LNCaP clone FGC (cell line): ENCODE measurements around the gene BORCS8.

Experiments
- DNase-seq: peaks from one replicate; pipeline ENCODE4 v3.0.0-alpha.2; 2011; ENCODE audit warnings: low read depth
- H3K4me3 ChIP-seq: 2 replicates; pipeline ENCODE4 v1.5.1; 2011; ENCODE audit warnings: mild to moderate bottlenecking, low read depth, low read length, control low read depth
- TF ChIP-seq, protein P1 (sequence below): IDR thresholded peaks from 2 replicates; pipeline ENCODE4 v1.5.1; 2012; ENCODE audit warnings: mild to moderate bottlenecking; ENCODE audit not compliant: control insufficient read depth, insufficient read depth; ENCODE audit errors: extremely low read depth

Gene BORCS8

GRCh38 chr19:19214159-19214490 lies 22.2 kb upstream of the BORCS8 start:
- TF ChIP-seq, protein P1, sequence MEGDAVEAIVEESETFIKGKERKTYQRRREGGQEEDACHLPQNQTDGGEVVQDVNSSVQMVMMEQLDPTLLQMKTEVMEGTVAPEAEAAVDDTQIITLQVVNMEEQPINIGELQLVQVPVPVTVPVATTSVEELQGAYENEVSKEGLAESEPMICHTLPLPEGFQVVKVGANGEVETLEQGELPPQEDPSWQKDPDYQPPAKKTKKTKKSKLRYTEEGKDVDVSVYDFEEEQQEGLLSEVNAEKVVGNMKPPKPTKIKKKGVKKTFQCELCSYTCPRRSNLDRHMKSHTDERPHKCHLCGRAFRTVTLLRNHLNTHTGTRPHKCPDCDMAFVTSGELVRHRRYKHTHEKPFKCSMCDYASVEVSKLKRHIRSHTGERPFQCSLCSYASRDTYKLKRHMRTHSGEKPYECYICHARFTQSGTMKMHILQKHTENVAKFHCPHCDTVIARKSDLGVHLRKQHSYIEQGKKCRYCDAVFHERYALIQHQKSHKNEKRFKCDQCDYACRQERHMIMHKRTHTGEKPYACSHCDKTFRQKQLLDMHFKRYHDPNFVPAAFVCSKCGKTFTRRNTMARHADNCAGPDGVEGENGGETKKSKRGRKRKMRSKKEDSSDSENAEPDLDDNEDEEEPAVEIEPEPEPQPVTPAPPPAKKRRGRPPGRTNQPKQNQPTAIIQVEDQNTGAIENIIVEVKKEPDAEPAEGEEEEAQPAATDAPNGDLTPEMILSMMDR, result no peak
- no peak overlapping the region for H3K4me3 ChIP-seq
- no peak for DNase-seq

- TF ChIP-seq, protein P1, result no peak
- no peak for DNase-seq
- H3K4me3 ChIP-seq, result no peak overlapping the region
Measured at GRCh38 chr19:19213426-19214158, 21.6 kb upstream of the BORCS8 start.

DNA sequence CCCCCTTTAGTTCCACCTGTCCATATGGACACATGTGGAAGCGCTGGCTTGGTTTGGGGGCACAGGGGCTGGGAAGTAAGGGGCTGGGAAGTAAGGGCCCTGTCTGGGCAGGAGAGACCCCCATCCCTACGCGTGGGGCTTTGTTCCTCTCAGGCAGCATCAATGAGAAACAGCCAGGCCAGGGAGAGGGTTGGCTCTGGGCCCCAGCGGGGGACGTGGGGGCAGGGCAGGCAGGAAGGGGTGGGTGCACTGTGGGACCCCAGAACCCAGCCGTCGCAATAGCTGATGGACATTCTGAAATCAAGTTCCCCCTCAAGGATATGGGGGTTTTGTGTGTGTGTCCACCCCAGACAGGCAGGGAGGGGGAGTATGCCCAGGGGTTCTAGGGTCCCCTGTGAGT lies 21.0 kb upstream of the BORCS8 start:
- H3K4me3 ChIP-seq, result no peak overlapping the region
- no peak for DNase-seq
- TF ChIP-seq, protein P1, result no peak

DNA sequence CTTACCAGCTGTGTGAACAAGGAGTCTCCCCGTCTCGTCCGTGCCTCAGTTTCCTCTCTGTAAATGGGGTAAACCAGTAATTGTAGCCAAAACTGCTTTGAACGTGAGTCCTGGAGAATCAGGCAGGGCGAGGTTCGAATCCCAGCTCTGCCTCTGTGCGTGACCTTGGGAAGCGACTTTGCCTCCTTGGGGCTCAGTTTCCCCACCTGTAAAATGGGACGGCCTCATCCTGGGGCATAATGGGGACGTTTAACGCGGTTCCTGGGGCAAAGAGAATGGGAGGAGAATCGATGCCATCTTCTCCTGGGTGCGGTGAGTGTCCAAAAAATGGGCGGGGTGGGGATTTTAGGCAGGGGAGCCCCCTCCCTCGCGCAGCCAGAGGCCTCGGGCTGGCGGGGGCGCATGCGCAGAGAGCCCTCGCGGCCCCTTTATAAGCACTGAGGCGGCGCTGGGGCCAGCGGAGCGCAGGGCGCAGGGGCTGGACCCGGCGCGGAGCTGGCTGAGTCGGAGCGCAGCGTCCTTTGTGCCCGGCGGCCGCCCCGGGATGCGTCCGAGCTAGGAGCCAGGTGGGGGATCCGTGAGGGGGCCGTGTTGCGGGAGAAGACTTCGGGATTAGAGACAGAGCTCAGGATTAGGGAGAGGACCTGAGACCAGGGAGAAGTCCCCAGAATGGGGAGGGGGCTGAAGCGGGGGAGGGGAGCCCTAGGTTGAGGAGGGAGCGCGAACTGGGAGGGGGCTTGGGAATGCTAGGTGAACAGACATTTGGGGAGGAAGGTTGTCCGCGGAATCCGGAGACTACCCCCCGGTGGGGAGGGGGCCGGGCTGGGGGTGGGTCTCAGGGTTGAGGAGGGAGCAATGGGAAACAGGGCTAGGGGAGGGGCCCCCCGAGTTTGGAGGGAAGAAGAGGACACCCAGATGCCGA lies 19.8 kb upstream of the BORCS8 start, which contains the start of gene NCAN:
TSS of gene NCAN (plus strand) at position 460 of the 922 bp plus-strand sequence. CDS start 4,996 bp downstream, outside the sequence.
- TF ChIP-seq, protein P1, result no peak
- no peak within 1 kb of the TSS for H3K4me3 ChIP-seq
- DNase-seq, result no peak

DNA sequence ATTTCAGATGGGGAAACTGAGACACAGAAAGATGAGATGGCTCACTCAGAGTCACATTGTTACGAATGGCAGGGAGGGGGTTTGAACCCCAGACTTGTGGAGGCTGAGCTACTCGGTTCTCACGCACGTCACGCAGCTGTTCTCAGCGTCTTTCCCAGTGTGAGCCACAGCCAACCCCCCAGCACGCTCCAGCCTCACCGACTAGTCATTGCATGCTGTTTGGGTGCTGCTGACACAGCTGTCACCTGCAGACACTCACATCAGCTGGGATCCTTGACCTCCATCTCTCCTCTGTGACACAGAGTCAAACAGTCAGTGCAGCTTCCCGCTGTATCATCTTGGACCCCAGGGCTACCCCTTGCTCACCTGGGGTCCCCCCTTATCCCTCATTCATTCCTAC lies 17.4 kb upstream of the BORCS8 start:
- TF ChIP-seq, protein P1, result no peak
- H3K4me3 ChIP-seq, result no peak overlapping the region
- no peak for DNase-seq

- DNase-seq, result no peak
- H3K4me3 ChIP-seq, result no peak overlapping the region
- TF ChIP-seq, protein P1, result no peak
Measured at GRCh38 chr19:19207637-19208572, 16.0 kb upstream of the BORCS8 start.
